Omental fat pad (tissue), 4 donors: ENCODE measurements around the gene DTX1. TPM values are rescaled to one million over a fixed set of nuclear protein-coding genes. Genes with fewer than 3 reads are reported as not detected.

Source experiments
- ATAC-seq: fragments of 150-250 bp; one replicate; pipeline ENCODE4 v1.9.1; 2016; ENCODE audit warnings: mild to moderate bottlenecking, moderate library complexity; ENCODE audit not compliant: low FRiP score
- DNase-seq: peaks from one replicate; pipeline ENCODE4 v3.0.0-alpha.2; 2019; ENCODE audit warnings: low spot score
- CTCF ChIP-seq, 3 donors: fragments of 450-650 bp; IDR thresholded peaks; one replicate each; pipeline ENCODE4 v1.5.1; 2016 to 2017; ENCODE audit warnings: antibody characterized with exemption in 3 of 3, mild to moderate bottlenecking in 3 of 3, moderate library complexity in 2 of 3
- total RNA-seq, 4 donors: library from RNA; depleted of rRNA; stranded (reverse); fragments of >200 nt; gene quantifications; one replicate each; pipeline ENCODE4 v1.1.0, GENCODE V29; 2016

Gene DTX1
- total RNA-seq, 4 donors from 2014 or later, result 30.1 to 80.9 (median 35.5) TPM

- ATAC-seq (no peak), DNase-seq (no peak)
- TF ChIP-seq CTCF (IDR thresholded peaks at IDR 0.05), result no peak
Observed at GRCh38 chr12:113120670-113121370, 64.3 kb downstream of the DTX1 start.

- no peak for ATAC-seq
Observed at GRCh38 chr12:113127791-113128199, 71.3 kb downstream of the DTX1 start.

GRCh38 chr12:113128802-113129663 is 72.5 kb downstream of the DTX1 start:
- no peak for DNase-seq
- TF ChIP-seq CTCF (IDR thresholded peaks at IDR 0.05), result no peak

More at GRCh38 chr12:113127791-113128199, 71.3 kb downstream of the DTX1 start:
- TF ChIP-seq CTCF (IDR thresholded peaks at IDR 0.05), result no peak
- DNase-seq, result no peak

GRCh38 chr12:113129664-113130456 is 73.3 kb downstream of the DTX1 start:
- TF ChIP-seq CTCF (IDR thresholded peaks at IDR 0.05), result no peak
- ATAC-seq (no peak), DNase-seq (no peak)

More at GRCh38 chr12:113128802-113129663, 72.5 kb downstream of the DTX1 start:
- ATAC-seq, result no peak

GRCh38 chr12:113130457-113131135 is 74.1 kb downstream of the DTX1 start:
- no peak for TF ChIP-seq CTCF (IDR thresholded peaks at IDR 0.05)
- ATAC-seq (no peak), DNase-seq (no peak)

GRCh38 chr12:113131556-113131955 is 75.0 kb downstream of the DTX1 start:
- DNase-seq (no peak), ATAC-seq (no peak)
- TF ChIP-seq CTCF (IDR thresholded peaks at IDR 0.05), result no peak
